Hindlimb muscle (tissue), 1 donor: Measurements from ENCODE around the gene LCNL1. TPM values are rescaled to one million over a fixed set of nuclear protein-coding genes. Genes with fewer than 3 reads are reported as not detected.
"Not testable (repeated sequence)": the region's sequence is repeated elsewhere in the genome, so short reads cannot be mapped to it uniquely, and the experiment has no call there.

Experiments
- DNase-seq: peaks from one replicate; pipeline ENCODE4 v3.0.0-alpha.2; 2013
- polyA plus RNA-seq: library from polyadenylated mRNA; unstranded; fragments of 120-200 nt; gene quantifications from one replicate; pipeline ENCODE4 v1.2.1, GENCODE V29; 2013; ENCODE audit not compliant: insufficient read length

Gene LCNL1
- polyA plus RNA-seq, 1 donor, result 0.85 TPM

DNA sequence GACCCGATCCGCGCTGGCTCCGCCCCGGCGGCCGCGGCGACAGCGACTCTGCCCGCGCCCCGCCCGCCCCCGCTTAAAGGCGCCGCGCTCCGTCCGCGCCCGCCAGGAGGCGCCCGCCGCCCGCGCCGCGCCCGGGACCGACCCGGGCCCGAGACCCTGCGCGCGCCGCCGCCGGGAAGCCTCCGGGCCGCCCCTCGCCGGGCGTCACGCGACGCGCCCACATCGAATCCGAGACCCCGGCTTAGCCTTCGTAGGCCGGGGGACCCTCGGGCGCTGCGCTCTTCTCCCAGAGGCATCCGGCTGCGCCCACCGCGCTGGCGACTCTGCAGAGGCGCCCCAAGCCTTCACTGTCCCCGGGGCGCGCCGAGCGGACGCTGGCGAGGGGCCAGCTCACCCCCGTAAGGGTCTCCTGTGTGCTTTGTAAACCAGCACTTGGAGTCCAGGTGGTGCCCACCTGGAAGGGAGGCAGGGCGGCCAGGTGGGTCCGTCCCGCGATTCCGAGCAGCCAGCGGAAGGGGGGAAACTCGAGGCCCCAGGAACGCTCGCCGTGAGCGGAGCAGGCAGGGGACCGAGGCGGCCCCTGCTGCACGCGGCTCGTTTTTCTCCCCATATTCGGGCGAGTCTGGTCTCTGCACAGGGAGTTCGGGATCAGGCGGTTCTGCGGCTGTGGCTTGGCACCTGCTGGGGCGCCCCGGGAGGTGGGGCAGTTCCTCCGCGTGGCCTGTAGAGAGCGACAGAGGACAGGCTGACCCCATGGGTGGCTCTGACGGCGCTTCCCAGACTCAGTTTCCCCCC lies 45.7 kb downstream of the LCNL1 start:
- peak; percentile 69 for DNase-seq

DNA sequence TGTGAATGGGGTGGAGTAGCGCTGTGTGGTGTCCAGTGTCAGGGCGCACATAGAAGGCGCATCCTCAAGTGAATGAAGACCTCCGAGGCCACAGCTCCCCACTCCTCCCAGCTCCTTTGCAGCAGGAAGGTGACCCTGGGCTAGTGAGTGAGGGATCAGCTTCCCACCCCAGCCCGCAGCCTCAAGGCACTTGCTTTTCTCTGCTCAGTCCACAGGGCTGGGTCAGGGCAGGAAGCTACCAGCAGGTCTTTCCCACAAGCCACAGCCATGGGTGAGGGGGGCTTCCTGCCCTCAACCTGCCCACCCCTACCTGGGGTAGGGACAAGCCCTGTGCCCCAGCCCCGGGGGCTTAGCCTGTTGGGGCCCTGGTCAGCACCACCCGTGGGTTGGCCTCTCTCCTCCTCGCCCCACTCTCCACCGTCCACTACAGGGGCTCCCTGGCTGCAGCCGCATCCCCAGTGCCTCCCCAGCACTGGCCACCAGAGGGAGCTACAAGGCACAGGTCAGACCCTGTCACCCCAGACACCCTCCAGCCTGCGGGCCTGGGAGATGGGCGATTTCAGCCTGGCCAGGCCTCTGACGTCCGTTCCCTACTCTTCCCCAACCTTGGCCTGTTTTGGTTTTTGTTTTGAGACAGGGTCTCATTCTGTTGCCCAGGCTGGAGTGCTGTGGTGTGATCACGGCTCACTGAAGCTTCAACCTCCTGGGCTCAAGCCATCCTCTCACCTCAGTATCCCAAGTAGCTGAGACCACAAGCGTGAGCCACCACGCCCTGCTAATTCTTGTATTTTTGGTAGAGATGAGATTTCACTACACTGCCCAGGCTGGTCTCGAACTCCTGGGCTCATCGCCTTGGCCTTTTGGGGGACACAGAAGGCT lies 46.5 kb downstream of the LCNL1 start:
- peak; percentile 56 for DNase-seq

DNA sequence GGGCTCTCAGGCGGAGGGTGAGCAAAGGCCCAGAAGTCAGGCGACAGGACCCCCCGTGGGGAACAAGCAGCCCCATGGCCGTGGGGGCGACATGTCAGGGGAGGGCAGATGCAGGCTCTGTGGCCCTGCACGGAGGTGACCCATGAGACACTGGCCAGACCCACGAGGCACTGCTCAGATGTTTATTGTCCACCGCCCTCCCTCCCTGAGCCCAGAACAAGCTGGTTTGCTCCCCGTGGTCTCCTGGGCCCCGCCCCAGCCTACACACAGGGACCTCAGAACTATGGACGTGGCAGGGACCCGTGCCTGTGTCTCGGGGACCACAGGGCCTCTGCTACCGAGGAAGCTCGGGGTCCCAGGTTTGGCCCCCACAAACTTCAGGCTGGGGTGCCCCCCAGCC lies 47.2 kb downstream of the LCNL1 start:
- DNase-seq, result no peak

DNA sequence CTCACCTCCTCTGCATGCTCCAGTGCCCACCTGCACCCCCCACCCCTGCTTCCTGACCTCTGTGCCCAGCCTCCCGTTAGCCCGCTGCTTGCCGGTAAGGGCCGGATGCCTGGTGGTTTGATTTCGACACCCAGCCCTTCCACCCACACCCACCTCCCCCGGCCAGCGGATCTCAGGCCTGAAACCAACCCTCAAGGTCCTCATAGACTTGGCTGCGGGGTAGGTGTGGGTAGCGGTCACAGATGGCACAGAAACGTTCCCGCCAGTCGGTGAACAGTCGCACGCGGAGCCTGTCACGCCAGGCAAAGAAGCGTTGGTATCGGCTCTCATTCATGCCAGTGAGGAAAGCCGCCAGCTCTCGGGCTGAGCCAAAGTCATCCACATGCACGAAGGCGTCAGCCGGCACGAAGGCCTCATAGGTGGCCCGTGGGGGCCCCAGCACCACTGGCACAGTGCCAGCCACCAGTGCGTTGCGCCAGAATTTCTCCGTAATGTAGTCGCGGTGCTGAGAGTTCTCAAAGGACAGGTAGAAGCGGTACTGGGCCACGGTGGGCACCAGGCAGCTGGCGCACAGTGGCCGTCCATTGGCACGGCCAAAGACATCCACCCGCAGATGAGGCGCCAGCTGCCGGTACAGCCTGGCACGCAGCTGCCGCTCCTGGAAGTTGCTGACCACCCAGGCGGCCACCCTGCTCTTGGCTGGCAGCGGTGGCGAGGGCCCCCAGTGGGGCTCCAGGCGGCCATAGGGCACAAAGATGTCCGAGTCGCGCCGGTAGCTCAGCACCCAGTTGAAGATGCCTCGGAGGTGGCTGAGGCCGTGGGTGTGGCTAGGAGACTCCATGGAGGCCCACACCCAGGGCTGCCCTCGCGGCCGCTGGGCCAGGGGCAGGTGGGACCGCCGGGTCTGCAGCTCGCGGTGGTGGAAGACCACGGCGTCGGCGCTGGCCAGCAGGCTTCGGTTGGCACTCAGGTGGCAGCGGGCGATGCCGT lies 48.0 kb downstream of the LCNL1 start:
- no peak for DNase-seq

DNA sequence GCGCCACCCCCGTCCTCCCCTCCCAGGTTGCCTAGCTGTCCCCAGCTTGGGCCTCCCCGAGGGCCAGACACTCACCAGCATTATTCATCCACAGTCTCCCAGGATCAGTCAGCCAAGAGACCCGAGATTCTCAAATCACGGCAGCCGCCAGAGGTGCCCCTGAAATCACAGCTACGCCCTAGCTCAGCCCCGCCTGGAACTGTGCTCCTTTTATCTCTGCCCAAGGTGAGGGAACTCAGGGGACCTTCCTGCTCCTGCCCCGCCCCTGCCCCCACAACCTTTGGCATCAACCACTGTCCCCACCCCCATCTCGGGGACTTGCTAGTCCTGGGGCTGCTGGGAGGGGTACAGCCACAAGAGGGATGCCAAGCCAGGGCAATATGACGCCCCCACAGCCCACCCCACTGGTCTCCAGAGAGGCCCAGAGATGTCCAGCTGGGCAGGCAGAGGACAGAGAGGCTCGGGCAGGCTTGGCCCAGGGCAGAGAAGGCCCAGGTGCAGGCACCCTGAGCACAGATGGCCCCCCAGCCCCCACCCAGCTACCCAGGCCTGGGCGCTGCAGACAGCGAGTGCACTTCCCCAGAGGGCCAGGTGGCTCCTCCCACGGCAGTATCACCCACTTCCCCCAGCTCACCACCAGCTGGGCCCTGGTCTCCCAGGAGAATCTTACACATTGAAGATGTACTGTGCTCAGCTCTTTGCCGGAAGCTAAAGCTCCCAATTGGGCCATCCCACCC lies 49.3 kb downstream of the LCNL1 start, which contains the start of gene FUT7:
FUT7 (minus strand) TSS at position 185 of the 737 bp plus-strand sequence; CDS start at position 88, 97 bp downstream.
- no peak for DNase-seq

DNA sequence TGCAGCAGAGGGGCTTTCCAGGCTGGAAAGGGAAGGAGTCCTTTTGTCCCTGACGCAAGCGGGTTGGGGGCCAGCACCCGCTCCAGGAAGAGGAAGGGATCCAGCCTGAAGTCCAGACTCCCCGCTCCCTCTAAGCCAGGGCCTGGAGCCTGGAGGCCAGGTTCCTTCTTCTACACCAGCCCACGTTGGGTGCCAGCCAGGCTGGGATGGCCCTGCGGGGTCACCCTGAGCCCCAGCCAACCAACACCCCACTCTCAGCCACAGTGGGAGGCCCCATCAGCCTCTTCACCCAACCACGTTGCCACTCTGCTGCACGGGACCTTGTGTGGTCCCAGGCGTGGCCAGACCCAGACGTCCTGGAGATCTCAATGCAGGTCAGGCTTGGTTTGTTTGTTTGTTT lies 50.1 kb downstream of the LCNL1 start:
- DNase-seq, result no peak

DNA sequence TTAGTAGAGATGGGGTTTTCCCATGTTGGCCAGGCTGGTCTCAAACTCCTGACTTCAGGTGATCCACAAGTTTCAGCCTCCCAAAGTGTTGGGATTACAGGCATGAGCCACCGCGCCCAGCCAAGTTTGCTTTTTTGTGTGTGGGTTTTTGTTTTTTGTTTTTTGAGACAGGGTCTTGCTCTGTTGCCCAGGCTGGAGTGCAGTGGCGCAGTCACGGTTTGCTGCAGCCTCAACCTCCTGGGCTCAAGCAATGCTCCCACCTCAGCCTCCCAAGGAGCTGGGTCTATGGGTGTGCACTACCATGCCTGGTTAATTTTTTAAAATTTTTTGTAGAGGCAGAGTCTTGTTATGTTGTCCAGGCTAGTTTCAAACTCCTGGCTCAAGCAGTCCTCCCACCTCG lies 50.7 kb downstream of the LCNL1 start:
- not testable (repeated sequence) for DNase-seq

DNA sequence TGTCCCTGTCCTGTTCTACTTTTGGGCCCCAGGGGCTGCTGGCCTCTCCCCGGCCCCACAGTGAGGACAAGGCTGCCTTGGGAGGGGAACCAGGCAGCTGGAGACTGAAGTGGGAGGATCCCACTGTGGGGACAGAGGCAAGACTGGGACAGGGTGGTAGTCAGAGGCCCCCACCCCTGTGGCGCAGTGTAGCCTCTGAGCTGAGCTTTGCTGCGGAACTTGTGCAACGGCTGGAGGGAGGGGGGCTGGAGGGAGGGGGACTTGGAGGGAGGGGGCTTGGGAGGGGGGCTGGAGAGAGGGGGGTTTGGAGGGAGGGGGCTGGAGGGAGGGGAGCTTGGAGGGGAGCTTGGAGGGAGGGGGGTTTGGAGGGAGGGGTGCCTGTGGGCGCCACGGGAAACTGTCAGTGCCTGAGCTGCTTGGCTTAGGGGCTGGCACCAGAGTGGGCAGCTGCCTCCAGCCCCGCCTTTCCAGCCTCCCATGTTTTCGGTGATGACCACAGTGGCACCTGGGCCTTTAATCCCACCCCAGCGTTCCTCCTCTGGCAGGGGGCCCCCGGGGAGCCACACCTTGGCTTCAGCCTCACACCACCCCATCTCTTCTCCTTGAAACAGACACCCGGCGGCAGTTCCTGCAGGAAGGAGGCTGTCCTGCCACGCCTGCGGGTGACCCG lies 51.4 kb downstream of the LCNL1 start:
- DNase-seq, result no peak

DNA sequence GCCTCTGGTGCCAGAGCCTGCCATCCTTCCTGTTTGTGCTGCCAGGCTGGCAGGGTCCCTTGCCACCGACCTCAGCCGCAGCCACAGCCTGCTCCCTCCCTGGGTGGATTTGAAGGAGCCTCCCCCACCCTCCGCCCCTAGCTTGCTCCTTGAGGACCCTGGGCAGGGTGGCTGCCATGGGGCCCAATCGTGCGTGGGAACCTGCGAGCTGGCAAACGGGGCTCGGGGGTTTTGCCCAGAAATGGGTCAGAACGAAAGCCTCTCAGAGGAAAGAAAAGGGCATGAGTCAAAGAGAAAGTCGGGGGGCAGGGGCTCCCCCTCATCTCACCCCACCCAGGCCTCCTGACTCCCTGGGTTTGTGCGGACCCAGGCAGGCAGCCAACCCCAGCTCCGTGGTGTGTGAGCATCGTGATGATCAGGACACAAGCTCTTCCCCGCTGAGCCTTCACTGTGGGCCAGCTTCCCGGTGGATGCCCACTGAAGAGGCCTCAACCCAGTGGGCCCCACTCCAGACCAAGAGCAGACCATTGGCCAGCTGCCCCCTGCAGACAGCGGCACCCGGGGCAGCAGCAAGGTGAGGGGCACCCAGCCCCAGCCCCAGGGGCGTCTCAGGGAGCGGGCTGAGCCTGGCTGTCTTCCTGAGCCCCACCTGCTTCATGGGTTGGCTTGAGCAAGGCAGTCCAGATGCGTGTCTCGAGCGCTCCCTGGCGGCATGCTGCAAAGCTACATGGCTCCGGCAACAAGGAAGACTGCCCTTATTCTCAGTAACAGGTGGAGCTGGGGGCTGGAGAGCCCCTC lies 52.1 kb downstream of the LCNL1 start:
- peak; percentile 88 for DNase-seq

Other genes with a start within 250 kb of the LCNL1 start
- gene LCN10, start 240.1 kb upstream of the LCNL1 start, polyA plus RNA-seq, result 5.6 TPM
- not detected for gene LCN6, start 234.5 kb upstream of the LCNL1 start, polyA plus RNA-seq
- 7.1 TPM for gene LCN8, start 224.8 kb upstream of the LCNL1 start, polyA plus RNA-seq
- gene LCN15, start 218.5 kb upstream of the LCNL1 start, polyA plus RNA-seq, result 0.62 TPM
- 35.7 TPM for gene TMEM141, start 191.6 kb upstream of the LCNL1 start, polyA plus RNA-seq
- gene CCDC183, start 186.7 kb upstream of the LCNL1 start, polyA plus RNA-seq, result 3.0 TPM
- gene RABL6, start 175.0 kb upstream of the LCNL1 start, polyA plus RNA-seq, result 62.6 TPM
- gene AJM1, start 140.5 kb upstream of the LCNL1 start, polyA plus RNA-seq, result 2.8 TPM
- 109 TPM for gene PHPT1, start 133.6 kb upstream of the LCNL1 start, polyA plus RNA-seq
- gene MAMDC4, start 130.6 kb upstream of the LCNL1 start, polyA plus RNA-seq, result 5.9 TPM
- gene EDF1, start 116.7 kb upstream of the LCNL1 start, polyA plus RNA-seq, result 336 TPM
- 13.7 TPM for gene TRAF2, start 96.5 kb upstream of the LCNL1 start, polyA plus RNA-seq
- gene FBXW5, start 38.3 kb upstream of the LCNL1 start, polyA plus RNA-seq, result 45.6 TPM
- 0.90 TPM for gene C8G, start 37.8 kb upstream of the LCNL1 start, polyA plus RNA-seq
- gene LCN12, start 30.7 kb upstream of the LCNL1 start, polyA plus RNA-seq, result 0.67 TPM
- 24.2 TPM for gene PTGDS, start 5.5 kb upstream of the LCNL1 start, polyA plus RNA-seq
- 23.9 TPM for gene PAXX, start 9.4 kb downstream of the LCNL1 start, polyA plus RNA-seq
- gene CLIC3, start 13.6 kb downstream of the LCNL1 start, polyA plus RNA-seq, result 0.54 TPM
- gene ABCA2, start 45.2 kb downstream of the LCNL1 start, polyA plus RNA-seq, result 18.4 TPM
- gene FUT7, start 49.1 kb downstream of the LCNL1 start, polyA plus RNA-seq, result 0.10 TPM
- 44.1 TPM for gene NPDC1, start 63.2 kb downstream of the LCNL1 start, polyA plus RNA-seq
- 11.0 TPM for gene ENTPD2, start 71.1 kb downstream of the LCNL1 start, polyA plus RNA-seq
- 3.9 TPM for gene SAPCD2, start 87.6 kb downstream of the LCNL1 start, polyA plus RNA-seq
- 2.5 TPM for gene UAP1L1, start 94.5 kb downstream of the LCNL1 start, polyA plus RNA-seq
- gene MAN1B1, start 104.0 kb downstream of the LCNL1 start, polyA plus RNA-seq, result 43.6 TPM
- gene DPP7, start 131.7 kb downstream of the LCNL1 start, polyA plus RNA-seq, result 30.0 TPM
- not detected for gene GRIN1, start 156.2 kb downstream of the LCNL1 start, polyA plus RNA-seq
- not detected for gene LRRC26, start 187.1 kb downstream of the LCNL1 start, polyA plus RNA-seq
- gene TMEM210, start 189.1 kb downstream of the LCNL1 start, polyA plus RNA-seq, result not detected
- gene ANAPC2, start 205.6 kb downstream of the LCNL1 start, polyA plus RNA-seq, result 36.3 TPM
- gene SSNA1, start 205.7 kb downstream of the LCNL1 start, polyA plus RNA-seq, result 66.5 TPM
- gene TPRN, start 217.7 kb downstream of the LCNL1 start, polyA plus RNA-seq, result 14.0 TPM
- 36.1 TPM for gene TMEM203, start 222.7 kb downstream of the LCNL1 start, polyA plus RNA-seq
- 10.5 TPM for gene NDOR1, start 222.7 kb downstream of the LCNL1 start, polyA plus RNA-seq
- 4.2 TPM for gene RNF208, start 239.2 kb downstream of the LCNL1 start, polyA plus RNA-seq
- gene CYSRT1, start 242.2 kb downstream of the LCNL1 start, polyA plus RNA-seq, result 2.5 TPM
- gene RNF224, start 244.5 kb downstream of the LCNL1 start, polyA plus RNA-seq, result 2.1 TPM
- 1.8 TPM for gene SLC34A3, start 247.9 kb downstream of the LCNL1 start, polyA plus RNA-seq